DOHH2 (cell line): ENCODE results near the gene RASSF7.

Experiments
- H3F3A ChIP-seq: fragments of 200-600 bp; sonication (generic), shearing (Covaris generic); 2 replicates; pipeline ENCODE4 v1.6.0; 2016; ENCODE audit warnings: antibody characterized with exemption, mild to moderate bottlenecking; ENCODE audit not compliant: control insufficient read depth, insufficient read depth
- H3K27ac ChIP-seq: fragments of 200-600 bp; sonication (generic); 2 replicates; pipeline ENCODE4 v1.5.1; 2014; ENCODE audit warnings: low read depth, mild to moderate bottlenecking, low read length, moderate library complexity
- H3K27me3 ChIP-seq: fragments of 200-600 bp; sonication (generic); 2 replicates; pipeline ENCODE4 v1.6.1; 2014; ENCODE audit warnings: mild to moderate bottlenecking, low read length, mixed read lengths; ENCODE audit not compliant: control insufficient read depth
- H3K36me3 ChIP-seq: fragments of 200-600 bp; sonication (generic); 2 replicates; pipeline ENCODE4 v1.6.1; 2014; ENCODE audit warnings: mild to moderate bottlenecking, low read length, moderate library complexity, mixed read lengths; ENCODE audit not compliant: control insufficient read depth
- H3K4me1 ChIP-seq: fragments of 200-600 bp; sonication (generic); 2 replicates; pipeline ENCODE4 v1.6.1; 2014; ENCODE audit warnings: mild to moderate bottlenecking, low read length, mixed read lengths; ENCODE audit not compliant: control insufficient read depth
- H3K4me2 ChIP-seq: fragments of 200-600 bp; sonication (generic); 2 replicates; pipeline ENCODE4 v1.6.0; 2014; ENCODE audit warnings: mild to moderate bottlenecking, low read length, moderate library complexity
- H3K4me3 ChIP-seq: fragments of 200-600 bp; sonication (generic); 2 replicates; pipeline ENCODE4 v1.5.1; 2014; ENCODE audit warnings: mild to moderate bottlenecking, low read length, mixed read lengths
- H3K79me2 ChIP-seq: fragments of 200-600 bp; sonication (generic); 2 replicates; pipeline ENCODE4 v1.6.1; 2014; ENCODE audit warnings: mild to moderate bottlenecking, low read length, mixed read lengths; ENCODE audit not compliant: control insufficient read depth
- H3K9me2 ChIP-seq: fragments of 200-600 bp; sonication (generic); replicated peaks from 2 replicates; pipeline ENCODE4 v1.6.1; 2014; ENCODE audit warnings: mild to moderate bottlenecking, low read length, mixed read lengths; ENCODE audit not compliant: control insufficient read depth
- H3K9me3 ChIP-seq: fragments of 200-600 bp; sonication (generic); 2 replicates; pipeline ENCODE4 v1.6.1; 2014; ENCODE audit warnings: antibody characterized with exemption, low read length, mixed read lengths; ENCODE audit not compliant: control insufficient read depth, insufficient read depth
- H4K20me1 ChIP-seq: fragments of 200-600 bp; sonication (generic); 2 replicates; pipeline ENCODE4 v1.6.0; 2014; ENCODE audit warnings: low read depth, mild to moderate bottlenecking, antibody characterized with exemption, low read length, moderate library complexity; ENCODE audit not compliant: control insufficient read depth, insufficient read depth
- EZH2phosphoT487 ChIP-seq: fragments of 200-600 bp; sonication (generic); IDR thresholded peaks from 2 replicates; pipeline ENCODE4 v1.6.1; 2017; ENCODE audit warnings: borderline replicate concordance, mild to moderate bottlenecking, antibody characterized with exemption, low read length, moderate library complexity, mixed read lengths
- TF ChIP-seq, protein P1 (sequence below): fragments of 200-600 bp; sonication (generic); IDR thresholded peaks from one replicate; pipeline ENCODE4 v1.5.1; 2014; ENCODE audit warnings: antibody characterized with exemption, mild to moderate bottlenecking, low read depth, low read length; ENCODE audit not compliant: poor library complexity, severe bottlenecking

Gene RASSF7

DNA sequence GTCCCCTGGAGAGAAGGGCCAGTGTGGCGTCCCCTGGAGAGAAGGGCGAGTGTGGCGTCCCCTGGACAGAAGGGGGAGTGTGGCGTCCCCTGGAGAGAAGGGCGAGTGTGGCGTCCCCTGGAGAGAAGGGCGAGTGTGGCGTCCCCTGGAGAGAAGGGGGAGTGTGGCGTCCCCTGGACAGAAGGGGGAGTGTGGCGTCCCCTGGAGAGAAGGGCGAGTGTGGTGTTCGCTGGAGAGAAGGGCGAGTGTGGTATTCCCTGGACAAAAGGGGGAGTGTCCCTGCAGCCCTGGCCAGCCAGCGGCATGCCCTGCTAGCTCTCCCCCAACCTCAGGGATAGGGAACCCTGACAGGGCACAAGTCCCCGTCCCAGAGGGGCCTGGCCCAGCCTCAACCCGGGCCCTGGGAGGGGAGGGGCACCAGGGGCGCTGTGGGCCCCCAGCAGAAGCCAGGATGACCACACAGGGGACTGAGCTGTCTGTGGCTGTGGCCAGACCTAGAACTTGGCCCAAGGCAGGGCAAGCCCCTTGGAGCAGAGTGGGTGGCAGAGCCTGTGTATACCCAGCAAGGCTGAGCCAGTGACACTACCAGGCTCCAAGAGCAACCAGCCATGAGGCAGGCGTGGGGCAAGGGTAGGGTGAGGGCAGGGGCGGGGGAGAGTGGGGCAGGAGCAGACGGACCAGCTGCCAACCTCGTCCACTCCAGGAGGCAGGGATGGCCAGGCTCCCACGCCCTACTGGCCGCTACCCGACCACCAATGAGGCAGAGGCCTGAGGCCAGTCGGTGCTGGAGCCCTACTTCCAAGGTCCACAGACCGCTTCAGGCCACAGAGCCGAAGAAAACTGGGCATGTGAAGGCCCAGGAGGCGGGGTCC, 29.6 kb upstream of the RASSF7 start:
- Histone ChIP-seq H3K27me3 (no peaks in the 10 kb centered on the region), H3K79me2 (peaks cover 19% of the 10 kb centered on the region), H4K20me1 (no peaks in the 10 kb centered on the region), H3F3A (peaks cover 2% of the 10 kb centered on the region), H3K4me3 (no peak overlapping the region), H3K9me2 (no peaks in the 10 kb centered on the region), H3K9me3 (no peaks in the 10 kb centered on the region), H3K4me1 (peaks cover 13% of the 10 kb centered on the region), H3K36me3 (peaks cover 29% of the 10 kb centered on the region), H3K4me2 (no peak overlapping the region), H3K27ac (no peak overlapping the region)
- no peak for TF ChIP-seq EZH2phosphoT487
- TF ChIP-seq, protein P1, sequence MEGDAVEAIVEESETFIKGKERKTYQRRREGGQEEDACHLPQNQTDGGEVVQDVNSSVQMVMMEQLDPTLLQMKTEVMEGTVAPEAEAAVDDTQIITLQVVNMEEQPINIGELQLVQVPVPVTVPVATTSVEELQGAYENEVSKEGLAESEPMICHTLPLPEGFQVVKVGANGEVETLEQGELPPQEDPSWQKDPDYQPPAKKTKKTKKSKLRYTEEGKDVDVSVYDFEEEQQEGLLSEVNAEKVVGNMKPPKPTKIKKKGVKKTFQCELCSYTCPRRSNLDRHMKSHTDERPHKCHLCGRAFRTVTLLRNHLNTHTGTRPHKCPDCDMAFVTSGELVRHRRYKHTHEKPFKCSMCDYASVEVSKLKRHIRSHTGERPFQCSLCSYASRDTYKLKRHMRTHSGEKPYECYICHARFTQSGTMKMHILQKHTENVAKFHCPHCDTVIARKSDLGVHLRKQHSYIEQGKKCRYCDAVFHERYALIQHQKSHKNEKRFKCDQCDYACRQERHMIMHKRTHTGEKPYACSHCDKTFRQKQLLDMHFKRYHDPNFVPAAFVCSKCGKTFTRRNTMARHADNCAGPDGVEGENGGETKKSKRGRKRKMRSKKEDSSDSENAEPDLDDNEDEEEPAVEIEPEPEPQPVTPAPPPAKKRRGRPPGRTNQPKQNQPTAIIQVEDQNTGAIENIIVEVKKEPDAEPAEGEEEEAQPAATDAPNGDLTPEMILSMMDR = no peak

DNA sequence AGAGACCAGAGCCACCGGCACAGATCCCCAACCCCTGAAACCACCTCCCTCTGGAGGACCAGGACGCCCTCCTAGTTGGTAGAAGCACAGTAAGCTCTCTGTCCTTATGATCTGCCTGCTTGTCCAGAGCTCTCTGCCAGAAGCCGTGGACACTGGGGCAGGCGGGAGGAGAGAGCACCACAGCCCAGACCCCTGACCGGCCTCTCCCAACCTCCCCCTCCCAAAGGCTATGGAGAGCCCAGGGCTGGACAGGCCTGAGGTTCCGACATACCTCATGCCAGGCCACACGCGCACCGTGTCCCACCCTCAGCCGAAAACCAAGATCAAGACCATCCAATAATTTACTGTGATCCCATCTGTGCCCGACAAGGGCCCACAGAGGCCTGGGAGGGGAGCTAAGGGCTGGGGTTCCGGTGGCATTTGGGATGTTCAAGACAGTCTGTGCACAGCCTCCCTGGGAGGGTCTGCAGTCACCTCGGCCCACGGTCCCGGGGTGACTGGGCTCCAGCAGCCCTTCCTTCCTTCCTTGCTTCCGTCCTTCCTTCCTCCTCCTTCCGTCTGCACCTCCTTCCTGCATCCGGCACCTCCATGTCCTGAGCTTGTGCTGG, 28.7 kb upstream of the RASSF7 start:
- Histone ChIP-seq H3K4me1 (peaks cover 21% of the 10 kb centered on the region), H3K36me3 (peaks cover 29% of the 10 kb centered on the region), H3K27me3 (no peaks in the 10 kb centered on the region), H3K79me2 (peaks cover 20% of the 10 kb centered on the region), H3K27ac (no peak overlapping the region), H3K4me2 (no peak overlapping the region), H3K9me3 (no peaks in the 10 kb centered on the region), H4K20me1 (no peaks in the 10 kb centered on the region), H3F3A (peaks cover 10% of the 10 kb centered on the region), H3K9me2 (no peaks in the 10 kb centered on the region), H3K4me3 (no peak overlapping the region)
- no peak for TF ChIP-seq EZH2phosphoT487
- TF ChIP-seq, protein P1 = no peak

DNA sequence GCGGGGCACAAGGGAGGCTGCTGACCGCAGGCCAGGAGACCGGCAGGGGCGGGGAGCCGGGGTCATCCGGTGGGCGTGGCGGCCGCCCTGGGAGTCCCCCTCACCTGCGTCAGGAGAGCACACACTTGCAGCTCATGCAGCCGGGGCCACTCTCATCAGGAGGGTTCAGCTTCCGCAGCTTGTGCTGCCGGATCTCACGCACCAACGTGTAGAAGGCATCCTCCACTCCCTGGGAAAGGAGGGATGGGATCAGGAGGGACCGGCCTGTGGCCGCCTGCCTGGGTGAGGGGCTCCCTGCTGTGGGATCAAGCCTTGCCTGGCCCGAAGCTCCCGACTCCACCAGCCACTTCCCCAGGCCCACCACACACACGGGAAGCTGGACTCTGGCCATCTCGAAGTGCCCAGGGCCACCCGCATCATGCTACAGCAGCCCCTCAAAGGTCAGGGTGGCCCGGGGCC, 28.2 kb upstream of the RASSF7 start:
- no peaks in the 10 kb centered on the region for H4K20me1 ChIP-seq
- peaks cover 10% of the 10 kb centered on the region for H3F3A ChIP-seq
- TF ChIP-seq, protein P1 = no peak
- TF ChIP-seq EZH2phosphoT487 = no peak
- no peaks in the 10 kb centered on the region for H3K9me3 ChIP-seq
- no peak overlapping the region for H3K27ac ChIP-seq
- H3K4me2 ChIP-seq = no peak overlapping the region
- no peaks in the 10 kb centered on the region for H3K27me3 ChIP-seq
- H3K79me2 ChIP-seq = peaks cover 20% of the 10 kb centered on the region
- H3K9me2 ChIP-seq = no peaks in the 10 kb centered on the region
- H3K36me3 ChIP-seq = peaks cover 29% of the 10 kb centered on the region
- H3K4me3 ChIP-seq = no peak overlapping the region
- peaks cover 26% of the 10 kb centered on the region for H3K4me1 ChIP-seq
